ENCODE data around the gene TBL1X.

Gene TBL1X

DNA sequence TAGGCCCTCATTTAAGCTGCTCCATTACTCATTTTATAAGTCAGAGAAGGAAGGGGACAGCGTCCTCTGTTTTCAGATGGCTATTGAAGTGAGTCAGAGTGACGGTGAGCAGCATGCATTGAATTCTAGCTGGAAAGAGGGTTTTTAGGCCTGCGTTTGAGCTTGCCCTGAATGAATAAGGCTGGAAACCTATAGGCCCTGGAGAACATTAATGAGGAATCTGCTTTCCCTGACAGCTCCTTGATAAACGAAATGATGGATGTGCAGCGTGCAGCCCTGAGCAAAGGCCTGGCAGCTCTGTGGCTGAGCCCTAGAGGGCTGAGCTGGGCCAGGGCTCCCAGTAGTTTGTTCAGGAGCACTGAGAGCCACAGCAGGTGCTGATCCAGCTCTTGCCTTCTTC lies 33.4 kb downstream of the TBL1X start:
- H3K4me3 ChIP-seq (ENCODE audit: low read depth, low read length), result no peak overlapping the region
- TF ChIP-seq, protein P1, sequence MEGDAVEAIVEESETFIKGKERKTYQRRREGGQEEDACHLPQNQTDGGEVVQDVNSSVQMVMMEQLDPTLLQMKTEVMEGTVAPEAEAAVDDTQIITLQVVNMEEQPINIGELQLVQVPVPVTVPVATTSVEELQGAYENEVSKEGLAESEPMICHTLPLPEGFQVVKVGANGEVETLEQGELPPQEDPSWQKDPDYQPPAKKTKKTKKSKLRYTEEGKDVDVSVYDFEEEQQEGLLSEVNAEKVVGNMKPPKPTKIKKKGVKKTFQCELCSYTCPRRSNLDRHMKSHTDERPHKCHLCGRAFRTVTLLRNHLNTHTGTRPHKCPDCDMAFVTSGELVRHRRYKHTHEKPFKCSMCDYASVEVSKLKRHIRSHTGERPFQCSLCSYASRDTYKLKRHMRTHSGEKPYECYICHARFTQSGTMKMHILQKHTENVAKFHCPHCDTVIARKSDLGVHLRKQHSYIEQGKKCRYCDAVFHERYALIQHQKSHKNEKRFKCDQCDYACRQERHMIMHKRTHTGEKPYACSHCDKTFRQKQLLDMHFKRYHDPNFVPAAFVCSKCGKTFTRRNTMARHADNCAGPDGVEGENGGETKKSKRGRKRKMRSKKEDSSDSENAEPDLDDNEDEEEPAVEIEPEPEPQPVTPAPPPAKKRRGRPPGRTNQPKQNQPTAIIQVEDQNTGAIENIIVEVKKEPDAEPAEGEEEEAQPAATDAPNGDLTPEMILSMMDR (IDR thresholded peaks at IDR 0.05; ENCODE audit: low read depth, low read length), result no peak

DNA sequence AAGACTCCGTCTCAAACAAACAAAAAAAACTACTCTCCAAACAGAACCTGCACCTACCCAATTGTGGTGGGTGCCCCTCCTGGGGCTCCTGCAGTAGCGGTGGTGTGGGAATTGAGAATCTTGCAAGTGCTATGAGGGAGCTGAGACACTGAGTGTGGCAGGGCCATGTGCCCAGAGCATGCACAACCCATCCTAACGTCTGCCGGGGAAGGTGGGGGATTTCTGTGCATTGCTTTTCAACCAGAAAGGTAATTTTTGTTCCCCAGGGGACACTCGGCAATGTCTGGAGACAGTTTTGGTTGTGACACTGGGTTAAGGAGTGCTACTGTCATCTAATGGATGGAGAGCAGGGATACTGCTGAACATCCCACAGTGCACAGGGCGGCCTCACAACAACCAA lies 35.7 kb downstream of the TBL1X start:
- no peak overlapping the region for H3K4me3 ChIP-seq (ENCODE audit: low read depth, low read length)
- TF ChIP-seq, protein P1 (IDR thresholded peaks at IDR 0.05; ENCODE audit: low read depth, low read length), result no peak

DNA sequence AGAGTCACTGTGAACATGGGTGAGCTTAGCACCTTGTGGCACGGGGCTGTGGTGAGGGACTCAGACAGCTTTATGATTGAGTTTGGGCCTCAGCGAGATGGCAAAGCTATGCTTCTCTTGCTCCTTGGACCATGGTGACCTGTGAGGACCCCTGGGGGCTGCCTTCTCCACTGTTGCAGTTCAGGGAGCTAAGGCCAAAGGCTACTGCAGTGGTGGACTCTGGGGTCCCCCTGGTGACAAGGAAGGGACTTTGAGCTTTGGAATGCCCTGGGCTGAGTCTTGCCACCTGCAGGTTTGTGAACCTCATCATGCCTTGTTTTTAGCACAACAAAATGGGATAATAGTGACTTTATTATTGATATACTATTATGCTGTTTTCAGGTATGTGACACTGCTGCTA lies 36.5 kb downstream of the TBL1X start:
- TF ChIP-seq, protein P1 (IDR thresholded peaks at IDR 0.05; ENCODE audit: low read depth, low read length), result no peak
- no peak overlapping the region for H3K4me3 ChIP-seq (ENCODE audit: low read depth, low read length)

DNA sequence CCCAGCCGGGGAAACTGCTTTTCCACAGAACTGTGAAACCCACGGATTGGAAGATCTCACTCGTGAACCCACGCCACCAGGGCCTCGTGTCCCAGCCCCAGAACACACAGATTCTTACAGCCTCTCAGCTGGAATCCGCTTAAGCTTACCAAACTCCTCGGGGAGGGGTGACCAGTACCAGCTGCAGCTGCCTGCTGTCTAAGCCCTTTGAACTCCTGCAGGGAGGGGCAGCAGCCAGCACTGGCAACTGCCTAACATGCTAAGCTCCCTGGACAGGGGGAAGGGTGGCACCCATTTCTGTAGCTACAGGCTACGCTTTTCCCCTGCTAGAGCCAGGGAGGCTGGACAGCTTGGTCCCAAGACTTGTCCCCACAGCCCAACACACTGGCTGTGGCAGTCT lies 38.4 kb downstream of the TBL1X start:
- no peak overlapping the region for H3K4me3 ChIP-seq (ENCODE audit: low read depth, low read length)
- TF ChIP-seq, protein P1 (IDR thresholded peaks at IDR 0.05; ENCODE audit: low read depth, low read length), result no peak

DNA sequence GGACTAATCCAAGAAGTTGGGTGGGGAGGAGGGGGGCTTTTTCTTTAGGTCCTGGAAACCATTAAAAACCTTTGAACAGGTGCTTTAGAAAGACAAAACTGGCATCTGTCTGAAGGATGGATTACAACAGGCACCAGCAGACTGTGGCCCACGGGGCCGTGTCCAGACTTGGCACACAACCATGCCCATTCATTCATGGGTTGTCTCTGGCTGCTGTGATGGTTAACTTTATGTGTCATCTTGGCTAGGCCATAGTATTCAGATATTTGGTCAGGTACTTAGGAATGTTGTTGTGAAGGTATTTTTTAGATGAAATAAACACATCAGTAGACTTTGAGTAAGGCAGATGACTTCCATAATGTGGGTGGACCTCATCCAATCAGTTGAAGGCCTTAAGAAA lies 45.5 kb downstream of the TBL1X start:
- no peak overlapping the region for H3K4me3 ChIP-seq (ENCODE audit: low read depth, low read length)
- TF ChIP-seq, protein P1 (IDR thresholded peaks at IDR 0.05; ENCODE audit: low read depth, low read length), result no peak

DNA sequence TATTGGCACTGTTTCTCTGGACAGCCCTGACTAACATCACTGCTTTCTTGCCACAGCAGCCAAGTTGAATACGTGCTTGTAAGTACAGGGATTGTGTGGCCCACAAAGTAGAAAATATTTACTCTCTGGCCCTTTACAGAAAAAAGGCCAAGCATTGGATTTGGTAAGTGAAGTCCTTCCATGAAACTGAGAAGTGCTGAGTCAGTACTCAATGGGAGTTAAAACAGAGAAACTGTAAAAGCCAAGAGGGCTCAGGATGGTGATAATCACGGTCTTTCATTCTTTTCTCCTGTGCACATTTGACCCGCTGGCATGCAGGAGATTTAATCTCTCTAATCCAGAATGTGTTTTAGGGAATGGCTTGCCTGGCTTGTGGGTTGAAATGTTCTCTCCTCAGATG lies 46.1 kb downstream of the TBL1X start:
- H3K4me3 ChIP-seq (ENCODE audit: low read depth, low read length), result no peak overlapping the region
- TF ChIP-seq, protein P1 (IDR thresholded peaks at IDR 0.05; ENCODE audit: low read depth, low read length), result no peak

DNA sequence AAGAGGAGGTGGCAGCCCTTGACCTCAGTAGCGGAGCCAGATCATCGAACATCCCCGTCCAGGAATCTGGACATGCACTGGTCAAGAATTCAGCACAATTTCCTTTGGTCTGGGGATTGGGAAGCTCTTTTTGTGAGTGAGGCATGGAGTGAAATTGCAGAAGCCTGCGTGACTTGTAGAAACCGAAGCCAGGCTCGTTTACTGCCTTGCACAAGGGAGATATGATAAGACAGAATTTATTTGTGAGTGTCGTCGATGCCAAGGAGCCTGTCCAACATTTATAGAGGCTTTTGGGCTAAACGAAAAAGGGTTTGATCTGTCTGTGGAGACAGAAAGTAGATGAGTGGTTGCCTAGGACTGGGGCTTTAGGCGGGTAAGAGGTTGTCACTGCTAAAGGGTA lies 50.6 kb downstream of the TBL1X start:
- TF ChIP-seq, protein P1 (IDR thresholded peaks at IDR 0.05; ENCODE audit: low read depth, low read length), result no peak
- no peak overlapping the region for H3K4me3 ChIP-seq (ENCODE audit: low read depth, low read length)

Measured in WI38 (cell line).